BE2C (cell line): ENCODE results near the gene LYZ.

Experiments used
- DNase-seq: peaks from one replicate; pipeline ENCODE4 v3.0.0-alpha.2; 2020
- H3K27me3 ChIP-seq: fragments of 250-450 bp; sonication (Bioruptor Pico); 2 replicates; pipeline ENCODE4 v1.5.1; 2020; ENCODE audit warnings: mild to moderate bottlenecking
- H3K36me3 ChIP-seq: fragments of 250-450 bp; sonication (Bioruptor Pico); 2 replicates; pipeline ENCODE4 v1.5.1; 2020; ENCODE audit warnings: mild to moderate bottlenecking
- H3K4me1 ChIP-seq: fragments of 250-450 bp; sonication (Bioruptor Pico); 2 replicates; pipeline ENCODE4 v1.5.1; 2020
- H3K4me3 ChIP-seq: 2 replicates; pipeline ENCODE4 v1.5.1; 2011; ENCODE audit warnings: low read depth, low read length
- H3K9me3 ChIP-seq: fragments of 250-450 bp; sonication (Bioruptor Pico); 2 replicates; pipeline ENCODE4 v1.5.1; 2020
- TF ChIP-seq, protein P1 (sequence below): IDR thresholded peaks from 2 replicates; pipeline ENCODE4 v1.5.1; 2012; ENCODE audit warnings: mild to moderate bottlenecking, low read depth, low read length

Gene LYZ

DNA sequence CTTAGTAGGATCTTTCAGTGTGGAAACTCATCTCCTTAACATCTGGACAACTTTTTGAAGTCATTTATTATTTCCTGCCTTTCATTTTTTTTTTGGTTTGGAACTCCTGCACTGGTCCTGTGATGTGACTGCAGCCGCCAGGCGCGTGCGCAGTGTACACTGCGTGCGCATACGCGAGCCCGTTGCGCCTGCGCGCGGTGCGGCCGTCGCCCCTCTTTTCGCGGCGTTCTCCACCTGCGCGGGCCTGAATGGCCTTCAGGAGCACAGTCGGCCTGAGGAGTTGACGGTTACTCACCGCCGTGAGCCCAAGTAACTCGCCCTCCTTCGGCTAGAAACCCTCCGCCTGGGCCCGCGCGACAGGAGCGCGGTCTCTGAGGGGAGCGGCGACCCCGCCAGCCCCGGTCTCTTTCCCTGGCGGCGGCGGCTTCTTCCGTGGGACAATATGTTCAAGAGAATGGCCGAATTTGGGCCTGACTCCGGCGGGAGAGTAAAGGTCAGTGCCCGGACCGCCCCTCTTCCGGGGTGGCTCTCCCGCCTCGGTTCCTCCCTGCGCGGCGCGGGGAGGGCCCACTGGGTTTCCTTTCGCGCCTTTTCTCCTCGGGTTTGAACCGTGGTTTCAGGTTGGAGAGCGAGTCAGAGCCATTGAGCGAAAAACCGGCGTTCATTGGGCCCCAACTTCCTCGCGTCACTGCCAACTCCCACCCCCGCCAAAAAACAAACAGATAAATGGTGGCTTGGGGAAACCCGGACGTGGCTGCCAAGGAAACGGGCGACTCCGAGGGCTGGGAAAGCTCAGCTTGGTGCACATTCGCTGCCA lies 11.6 kb downstream of the LYZ start, which contains the start of gene YEATS4:
Gene YEATS4 (plus strand): TSS at position 213 of the 817 bp plus-strand sequence. CDS start 230 bp downstream, at position 443.
- H3K9me3 ChIP-seq: no peaks in the 10 kb centered on the region
- H3K27me3 ChIP-seq: no peaks in the 10 kb centered on the region; the same call in 1 of the 2 replicates
- TF ChIP-seq, protein P1, sequence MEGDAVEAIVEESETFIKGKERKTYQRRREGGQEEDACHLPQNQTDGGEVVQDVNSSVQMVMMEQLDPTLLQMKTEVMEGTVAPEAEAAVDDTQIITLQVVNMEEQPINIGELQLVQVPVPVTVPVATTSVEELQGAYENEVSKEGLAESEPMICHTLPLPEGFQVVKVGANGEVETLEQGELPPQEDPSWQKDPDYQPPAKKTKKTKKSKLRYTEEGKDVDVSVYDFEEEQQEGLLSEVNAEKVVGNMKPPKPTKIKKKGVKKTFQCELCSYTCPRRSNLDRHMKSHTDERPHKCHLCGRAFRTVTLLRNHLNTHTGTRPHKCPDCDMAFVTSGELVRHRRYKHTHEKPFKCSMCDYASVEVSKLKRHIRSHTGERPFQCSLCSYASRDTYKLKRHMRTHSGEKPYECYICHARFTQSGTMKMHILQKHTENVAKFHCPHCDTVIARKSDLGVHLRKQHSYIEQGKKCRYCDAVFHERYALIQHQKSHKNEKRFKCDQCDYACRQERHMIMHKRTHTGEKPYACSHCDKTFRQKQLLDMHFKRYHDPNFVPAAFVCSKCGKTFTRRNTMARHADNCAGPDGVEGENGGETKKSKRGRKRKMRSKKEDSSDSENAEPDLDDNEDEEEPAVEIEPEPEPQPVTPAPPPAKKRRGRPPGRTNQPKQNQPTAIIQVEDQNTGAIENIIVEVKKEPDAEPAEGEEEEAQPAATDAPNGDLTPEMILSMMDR: no peak
- peak within 1 kb of the TSS; percentile 80 for H3K4me3 ChIP-seq
- peaks cover 2% of the 10 kb centered on the region; the same call in 1 of the 2 replicates for H3K36me3 ChIP-seq
- DNase-seq: peak; percentile 88
- no peaks in the 10 kb centered on the region for H3K4me1 ChIP-seq

DNA sequence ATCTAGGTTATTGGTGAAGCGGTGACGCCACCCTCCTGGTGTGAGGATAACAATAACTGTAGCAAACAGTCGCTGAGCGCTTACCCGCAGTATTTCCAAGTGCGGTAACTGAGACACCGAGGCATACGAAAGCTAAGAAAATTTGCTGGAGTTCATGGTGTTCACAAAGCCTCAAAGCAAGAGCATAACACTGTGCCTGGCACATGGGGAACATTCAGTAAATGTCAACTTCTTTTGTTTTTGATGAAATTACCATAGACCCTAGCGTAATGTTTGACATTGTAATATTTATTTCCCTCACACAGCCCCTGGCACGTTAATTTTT lies 12.1 kb downstream of the LYZ start:
- H3K9me3 ChIP-seq: no peaks in the 10 kb centered on the region
- DNase-seq: no peak
- TF ChIP-seq, protein P1: no peak
- no peaks in the 10 kb centered on the region for H3K4me1 ChIP-seq
- peaks cover 2% of the 10 kb centered on the region; the same call in 1 of the 2 replicates for H3K36me3 ChIP-seq
- peak overlapping the region; percentile 80 for H3K4me3 ChIP-seq
- no peaks in the 10 kb centered on the region for H3K27me3 ChIP-seq

DNA sequence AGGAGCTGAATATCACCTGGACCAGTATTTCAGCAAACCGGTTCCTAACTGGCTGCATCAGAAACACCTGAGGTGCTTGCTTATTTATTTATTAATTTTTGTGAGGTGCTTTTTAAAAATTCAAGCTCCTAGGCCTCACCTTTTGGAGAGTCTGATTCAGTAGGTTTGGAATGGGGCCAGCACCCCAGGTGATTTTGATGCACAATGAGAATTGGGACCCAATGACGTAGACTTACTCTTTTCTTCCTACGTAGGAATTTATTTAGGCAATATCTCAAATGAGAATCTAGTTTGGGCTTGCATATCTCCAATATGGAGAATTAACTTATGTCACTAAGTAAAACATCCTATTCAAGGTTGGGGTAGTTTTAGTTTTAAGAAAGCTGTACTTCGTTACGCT lies 18.6 kb downstream of the LYZ start:
- Histone ChIP-seq H3K9me3 (no peaks in the 10 kb centered on the region), H3K4me3 (no peak overlapping the region), H3K27me3 (no peaks in the 10 kb centered on the region), H3K36me3 (peaks cover 27% of the 10 kb centered on the region), H3K4me1 (no peaks in the 10 kb centered on the region)
- TF ChIP-seq, protein P1: no peak
- no peak for DNase-seq

DNA sequence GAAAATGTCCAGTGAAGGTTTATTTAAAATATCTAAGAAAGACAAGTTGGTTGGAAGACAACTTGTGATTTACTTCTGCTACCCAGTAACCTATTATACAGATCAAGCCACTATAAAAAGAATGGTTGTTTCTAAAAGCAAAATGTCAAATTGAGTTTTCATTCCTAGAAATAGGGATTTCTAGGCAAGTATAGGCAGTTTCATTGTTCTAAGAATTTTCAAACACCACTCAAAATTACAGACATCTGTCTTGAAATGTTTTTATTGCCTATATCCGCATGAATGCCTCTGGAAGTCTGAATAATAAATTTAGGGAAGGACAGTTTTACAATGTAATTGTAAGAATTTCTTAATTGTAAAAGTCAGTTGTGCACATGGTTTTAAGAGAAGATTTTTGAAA lies 20.0 kb downstream of the LYZ start:
- peaks cover 33% of the 10 kb centered on the region for H3K36me3 ChIP-seq
- TF ChIP-seq, protein P1: no peak
- H3K4me1 ChIP-seq: no peaks in the 10 kb centered on the region

DNA sequence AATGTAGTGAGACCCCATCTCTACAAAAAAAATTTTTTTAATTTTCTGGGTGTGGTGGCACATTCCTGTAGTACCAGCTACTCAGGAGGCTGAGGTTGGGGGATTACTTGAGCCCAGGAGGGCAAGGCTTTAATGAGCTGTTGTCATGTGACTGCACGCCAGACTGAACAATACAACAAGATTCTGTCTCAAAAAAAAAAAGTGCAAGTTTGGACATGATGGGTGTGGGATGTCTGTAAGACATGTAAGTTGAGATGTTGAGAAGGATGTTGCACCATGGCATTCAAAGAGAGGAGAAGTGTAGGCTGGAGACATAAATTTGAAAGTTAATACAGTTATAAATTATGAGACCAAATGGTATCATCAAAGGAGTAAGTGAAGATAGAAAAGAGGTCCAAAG lies 34.9 kb downstream of the LYZ start:
- Histone ChIP-seq H3K36me3 (peaks cover 6% of the 10 kb centered on the region), H3K27me3 (no peaks in the 10 kb centered on the region), H3K4me1 (no peaks in the 10 kb centered on the region), H3K9me3 (no peaks in the 10 kb centered on the region), H3K4me3 (no peak overlapping the region)
- TF ChIP-seq, protein P1: no peak
- DNase-seq: no peak

More for the DNA sequence above, 20.0 kb downstream of the LYZ start:
- H3K27me3 ChIP-seq: no peaks in the 10 kb centered on the region
- DNase-seq: no peak
- no peaks in the 10 kb centered on the region for H3K9me3 ChIP-seq
- H3K4me3 ChIP-seq: no peak overlapping the region

DNA sequence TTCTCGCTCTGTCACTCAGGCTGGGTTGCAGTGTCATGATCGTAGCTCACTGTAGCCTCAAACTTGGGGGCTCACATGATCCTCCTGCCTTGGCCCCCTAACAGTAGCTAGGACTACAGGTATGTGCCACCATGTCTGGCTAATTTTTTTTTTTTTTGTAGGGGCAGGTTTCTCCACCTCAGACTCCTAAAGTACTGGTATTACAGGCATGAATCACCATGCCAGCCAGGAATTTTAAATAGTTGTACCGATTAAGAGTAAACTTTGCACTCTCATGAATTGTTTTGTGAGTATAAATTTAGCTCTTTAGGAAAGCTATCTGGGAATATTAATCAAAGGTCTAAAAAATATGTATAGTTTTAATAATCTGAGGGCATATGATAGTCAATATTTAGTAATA lies 36.9 kb downstream of the LYZ start:
- H3K4me3 ChIP-seq: no peak overlapping the region
- TF ChIP-seq, protein P1: no peak
- no peaks in the 10 kb centered on the region for H3K27me3 ChIP-seq
- peaks cover 3% of the 10 kb centered on the region for H3K36me3 ChIP-seq
- no peaks in the 10 kb centered on the region for H3K9me3 ChIP-seq
- no peaks in the 10 kb centered on the region for H3K4me1 ChIP-seq
- no peak for DNase-seq
